Panc1 (cell line): Measurements from ENCODE around the gene SPOCK1.

Experiments used
- POLR2AphosphoS5 ChIP-seq: IDR thresholded peaks from 2 replicates; pipeline ENCODE4 v1.6.1; 2012; ENCODE audit warnings: mild to moderate bottlenecking, low read depth, low read length, moderate library complexity
- REST ChIP-seq, 2 experiments: IDR thresholded peaks; 2 replicates each; pipeline ENCODE4 v1.6.1; 2011 to 2012; ENCODE audit warnings: low read depth in 2 of 2, control low read depth in 1 of 2, low read length in 1 of 2, mild to moderate bottlenecking in 1 of 2, moderate library complexity in 1 of 2; ENCODE audit not compliant: insufficient read depth in 1 of 2
- TCF7L2 ChIP-seq: IDR thresholded peaks from 2 replicates; pipeline ENCODE4 v1.6.1; 2011; ENCODE audit warnings: mild to moderate bottlenecking, low read depth, low read length, inconsistent platforms
- TF ChIP-seq, protein P1 (sequence below): fragments of 450-650 bp; IDR thresholded peaks from 2 replicates; pipeline ENCODE4 v1.5.1; 2017; ENCODE audit warnings: mild to moderate bottlenecking

- TF ChIP-seq, protein P1, sequence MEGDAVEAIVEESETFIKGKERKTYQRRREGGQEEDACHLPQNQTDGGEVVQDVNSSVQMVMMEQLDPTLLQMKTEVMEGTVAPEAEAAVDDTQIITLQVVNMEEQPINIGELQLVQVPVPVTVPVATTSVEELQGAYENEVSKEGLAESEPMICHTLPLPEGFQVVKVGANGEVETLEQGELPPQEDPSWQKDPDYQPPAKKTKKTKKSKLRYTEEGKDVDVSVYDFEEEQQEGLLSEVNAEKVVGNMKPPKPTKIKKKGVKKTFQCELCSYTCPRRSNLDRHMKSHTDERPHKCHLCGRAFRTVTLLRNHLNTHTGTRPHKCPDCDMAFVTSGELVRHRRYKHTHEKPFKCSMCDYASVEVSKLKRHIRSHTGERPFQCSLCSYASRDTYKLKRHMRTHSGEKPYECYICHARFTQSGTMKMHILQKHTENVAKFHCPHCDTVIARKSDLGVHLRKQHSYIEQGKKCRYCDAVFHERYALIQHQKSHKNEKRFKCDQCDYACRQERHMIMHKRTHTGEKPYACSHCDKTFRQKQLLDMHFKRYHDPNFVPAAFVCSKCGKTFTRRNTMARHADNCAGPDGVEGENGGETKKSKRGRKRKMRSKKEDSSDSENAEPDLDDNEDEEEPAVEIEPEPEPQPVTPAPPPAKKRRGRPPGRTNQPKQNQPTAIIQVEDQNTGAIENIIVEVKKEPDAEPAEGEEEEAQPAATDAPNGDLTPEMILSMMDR, result no peak
- TF ChIP-seq POLR2AphosphoS5 (no peak), TCF7L2 (no peak), REST (IDR thresholded peaks at IDR 0.05; ENCODE audit: insufficient read depth in 1 of 2, low read depth in 2 of 2, low read length in 1 of 2) (no peak)
These were observed 32.2 kb downstream of the SPOCK1 start for GRCh38 chr5:137466889-137467288.
